ENCODE data around the gene KBTBD3. TPM values are rescaled to one million over a fixed set of nuclear protein-coding genes. Genes with fewer than 3 reads are reported as not detected.

Gene KBTBD3
- polyA plus RNA-seq, 1 experiment = 7.3 TPM

DNA sequence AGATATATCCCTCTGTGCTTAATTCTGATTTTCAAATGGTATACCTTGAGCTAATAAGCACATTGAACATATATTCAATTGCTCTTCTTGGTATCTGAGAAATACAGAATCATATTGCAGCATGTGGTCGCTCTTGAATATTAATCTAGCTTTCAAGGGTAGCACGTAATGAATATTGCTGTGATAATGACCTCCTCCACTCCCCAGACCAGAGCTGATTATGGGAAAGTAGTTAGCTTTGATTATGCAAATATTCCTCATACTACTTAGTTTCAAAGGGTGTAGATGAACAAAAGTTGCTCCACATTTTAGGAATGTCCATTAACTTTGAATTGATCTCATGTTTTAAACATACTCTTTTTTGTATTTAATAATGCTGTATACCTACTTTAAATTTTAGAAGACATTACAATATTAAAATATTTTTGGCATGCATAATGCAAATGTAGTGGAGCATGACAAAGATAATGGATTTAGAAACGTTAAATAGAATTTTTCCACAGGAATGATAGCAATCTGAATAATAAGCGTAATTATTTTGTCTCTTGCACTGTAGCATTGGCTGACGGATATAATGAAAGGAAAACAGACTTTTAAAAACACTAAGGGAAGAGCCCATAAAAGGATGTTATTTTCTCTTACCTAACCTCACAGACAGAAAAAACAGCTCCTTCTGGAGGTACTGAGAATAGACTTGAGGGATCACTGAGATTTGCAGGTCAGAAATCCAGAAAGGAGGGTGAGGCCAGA is 27.2 kb downstream of the KBTBD3 start:
- POLR2A ChIA-PET = no interaction called here
- H3K27me3 ChIP-seq (ENCODE audit: control insufficient read depth, insufficient read depth, low read length) = no peaks in the 10 kb centered on the region
- no peak for DNase-seq (ENCODE audit: low read depth, low spot score)
- CTCF ChIA-PET = no interaction called here
- H3K9me3 ChIP-seq (ENCODE audit: control insufficient read depth, insufficient read depth, low read length) = no peaks in the 10 kb centered on the region
- H3K27ac ChIP-seq (ENCODE audit: low read depth, low read length) = no peak overlapping the region
- TF ChIP-seq, protein P1, sequence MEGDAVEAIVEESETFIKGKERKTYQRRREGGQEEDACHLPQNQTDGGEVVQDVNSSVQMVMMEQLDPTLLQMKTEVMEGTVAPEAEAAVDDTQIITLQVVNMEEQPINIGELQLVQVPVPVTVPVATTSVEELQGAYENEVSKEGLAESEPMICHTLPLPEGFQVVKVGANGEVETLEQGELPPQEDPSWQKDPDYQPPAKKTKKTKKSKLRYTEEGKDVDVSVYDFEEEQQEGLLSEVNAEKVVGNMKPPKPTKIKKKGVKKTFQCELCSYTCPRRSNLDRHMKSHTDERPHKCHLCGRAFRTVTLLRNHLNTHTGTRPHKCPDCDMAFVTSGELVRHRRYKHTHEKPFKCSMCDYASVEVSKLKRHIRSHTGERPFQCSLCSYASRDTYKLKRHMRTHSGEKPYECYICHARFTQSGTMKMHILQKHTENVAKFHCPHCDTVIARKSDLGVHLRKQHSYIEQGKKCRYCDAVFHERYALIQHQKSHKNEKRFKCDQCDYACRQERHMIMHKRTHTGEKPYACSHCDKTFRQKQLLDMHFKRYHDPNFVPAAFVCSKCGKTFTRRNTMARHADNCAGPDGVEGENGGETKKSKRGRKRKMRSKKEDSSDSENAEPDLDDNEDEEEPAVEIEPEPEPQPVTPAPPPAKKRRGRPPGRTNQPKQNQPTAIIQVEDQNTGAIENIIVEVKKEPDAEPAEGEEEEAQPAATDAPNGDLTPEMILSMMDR (IDR thresholded peaks at IDR 0.05; ENCODE audit: low read depth, low read length) = no peak
- H3K4me3 ChIP-seq (ENCODE audit: low read depth, low read length) = no peak overlapping the region

DNA sequence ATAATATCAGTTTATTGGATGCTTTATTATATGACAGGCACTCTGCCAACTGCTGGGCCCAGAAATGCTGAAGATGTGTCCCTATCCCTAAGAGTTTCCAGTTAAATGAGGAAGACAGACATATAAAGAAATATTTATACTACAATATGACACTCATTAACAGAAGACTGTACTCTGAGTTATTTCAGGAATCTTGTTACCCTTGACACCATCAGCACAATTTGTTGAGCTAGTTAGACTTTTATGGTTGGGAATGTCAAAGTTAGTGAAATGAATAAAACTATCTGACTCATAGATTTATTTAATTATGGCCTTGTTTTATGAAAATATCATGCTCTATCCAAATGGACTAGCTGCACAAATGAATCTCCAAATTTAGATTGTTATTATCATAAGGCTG is 29.5 kb downstream of the KBTBD3 start:
- POLR2A ChIA-PET = no interaction called here
- no peak for DNase-seq (ENCODE audit: low read depth, low spot score)
- no peak overlapping the region for H3K27ac ChIP-seq (ENCODE audit: low read depth, low read length)
- CTCF ChIA-PET = no interaction called here
- TF ChIP-seq, protein P1 (IDR thresholded peaks at IDR 0.05; ENCODE audit: low read depth, low read length) = no peak
- H3K9me3 ChIP-seq (ENCODE audit: control insufficient read depth, insufficient read depth, low read length) = no peaks in the 10 kb centered on the region
- no peak overlapping the region for H3K4me3 ChIP-seq (ENCODE audit: low read depth, low read length)
- H3K27me3 ChIP-seq (ENCODE audit: control insufficient read depth, insufficient read depth, low read length) = no peaks in the 10 kb centered on the region

DNA sequence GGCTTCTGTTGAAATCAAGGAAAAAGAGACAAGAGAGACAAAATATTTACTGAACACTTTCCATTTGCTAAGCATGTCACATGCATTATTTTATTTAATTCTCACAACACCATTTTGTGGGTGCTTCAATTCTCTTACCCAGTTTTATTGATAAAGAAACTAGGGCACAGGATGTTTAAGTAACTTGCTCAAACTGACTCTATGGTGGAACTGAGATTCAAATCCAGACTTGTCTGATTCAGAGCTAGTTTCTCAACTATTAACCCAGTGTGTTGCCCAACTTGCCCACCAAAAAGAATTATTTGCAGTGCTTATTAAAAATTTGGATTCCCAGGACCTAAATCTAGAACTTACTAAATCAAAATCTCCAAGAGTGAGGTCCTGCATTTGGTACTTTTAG is 33.6 kb downstream of the KBTBD3 start:
- ChIA-PET CTCF (no interaction called here), POLR2A (no interaction called here)
- TF ChIP-seq, protein P1 (IDR thresholded peaks at IDR 0.05; ENCODE audit: low read depth, low read length) = no peak

DNA sequence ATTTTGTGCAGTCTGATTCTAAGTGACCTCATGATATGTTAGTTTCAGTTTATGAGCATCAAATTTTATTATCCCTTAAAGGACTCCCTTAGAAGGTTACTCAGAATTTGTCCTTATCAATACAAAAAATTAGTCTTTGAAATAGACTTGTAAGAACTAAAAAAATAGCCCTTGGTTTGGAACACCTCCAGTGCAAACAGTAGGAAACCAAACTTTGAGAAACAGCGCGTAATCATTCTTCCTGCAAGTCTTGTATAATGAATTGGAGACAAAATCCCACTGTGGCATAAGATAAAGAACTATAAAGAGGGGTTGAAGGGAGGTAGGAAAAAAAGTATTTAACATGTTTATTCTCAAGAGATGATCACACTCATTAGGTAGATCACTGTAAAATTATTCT is 44.3 kb downstream of the KBTBD3 start:
- TF ChIP-seq, protein P1 (IDR thresholded peaks at IDR 0.05; ENCODE audit: low read depth, low read length) = no peak
- CTCF ChIA-PET = no interaction called here
- POLR2A ChIA-PET = no interaction called here
- no peaks in the 10 kb centered on the region for H3K9me3 ChIP-seq (ENCODE audit: control insufficient read depth, insufficient read depth, low read length)
- H3K4me3 ChIP-seq (ENCODE audit: low read depth, low read length) = no peak overlapping the region
- no peak for DNase-seq (ENCODE audit: low read depth, low spot score)
- H3K27me3 ChIP-seq (ENCODE audit: control insufficient read depth, insufficient read depth, low read length) = no peaks in the 10 kb centered on the region
- no peak overlapping the region for H3K27ac ChIP-seq (ENCODE audit: low read depth, low read length)

More for the DNA sequence above, 33.6 kb downstream of the KBTBD3 start:
- no peak for DNase-seq (ENCODE audit: low read depth, low spot score)
- no peaks in the 10 kb centered on the region for H3K9me3 ChIP-seq (ENCODE audit: control insufficient read depth, insufficient read depth, low read length)
- H3K27me3 ChIP-seq (ENCODE audit: control insufficient read depth, insufficient read depth, low read length) = no peaks in the 10 kb centered on the region
- H3K27ac ChIP-seq (ENCODE audit: low read depth, low read length) = no peak overlapping the region
- no peak overlapping the region for H3K4me3 ChIP-seq (ENCODE audit: low read depth, low read length)

DNA sequence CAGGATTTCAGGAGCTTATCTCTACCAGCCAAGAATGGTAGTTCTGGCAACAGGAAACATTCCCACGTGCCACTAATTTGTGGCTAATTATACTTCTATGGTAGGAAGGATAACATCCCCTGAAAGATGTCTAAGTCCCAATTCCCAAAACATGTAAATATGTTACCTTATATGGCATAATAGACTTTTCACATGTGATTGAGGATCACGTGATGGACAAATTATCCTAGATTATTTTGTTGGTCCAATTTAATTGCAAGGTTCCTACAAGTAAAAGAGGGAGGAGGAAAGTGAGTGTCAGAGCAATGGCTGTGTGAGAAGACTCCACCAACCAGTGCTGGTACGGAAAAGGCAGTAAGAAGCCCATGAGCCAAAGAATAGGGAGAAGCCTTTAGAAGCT is 45.2 kb downstream of the KBTBD3 start:
- ChIA-PET POLR2A (no interaction called here), CTCF (no interaction called here)
- TF ChIP-seq, protein P1 (IDR thresholded peaks at IDR 0.05; ENCODE audit: low read depth, low read length) = no peak
- Histone ChIP-seq H3K4me3 (ENCODE audit: low read depth, low read length) (no peak overlapping the region), H3K27me3 (ENCODE audit: control insufficient read depth, insufficient read depth, low read length) (no peaks in the 10 kb centered on the region), H3K9me3 (ENCODE audit: control insufficient read depth, insufficient read depth, low read length) (no peaks in the 10 kb centered on the region), H3K27ac (ENCODE audit: low read depth, low read length) (no peak overlapping the region)
- no peak for DNase-seq (ENCODE audit: low read depth, low spot score)
